Esophagus muscularis mucosa (tissue), 3 donors: ENCODE results near the gene ADIRF.

Source experiments
- CTCF ChIP-seq, 3 experiments: fragments of 200-600 bp in 2 of 3; fragments of 450-650 bp in 1 of 3; sonication (generic) in 2 of 3; IDR thresholded peaks; one replicate each; pipeline ENCODE4 v1.5.1; 2017 to 2019; ENCODE audit warnings: antibody characterized with exemption in 3 of 3, mild to moderate bottlenecking in 2 of 3, moderate library complexity in 1 of 3
- POLR2A ChIP-seq: fragments of 450-650 bp; IDR thresholded peaks from one replicate; pipeline ENCODE4 v1.6.1; 2017; ENCODE audit warnings: antibody characterized with exemption, moderate library complexity, mild to moderate bottlenecking, low read depth

GRCh38 chr10:86957471-86958115 lies 10.7 kb upstream of the ADIRF start, which contains the start of gene MMRN2:
- TF ChIP-seq CTCF (IDR thresholded peaks at IDR 0.05) (no peak), POLR2A (no peak)
